Heart right ventricle (tissue), 16 donors: ENCODE results near the gene NFATC1. TPM values are rescaled to one million over a fixed set of nuclear protein-coding genes. Genes with fewer than 3 reads are reported as not detected.

Source experiments
- ATAC-seq, 8 donors: fragments of 200-7000 bp; cut with Tn5 transposase; one replicate each; pipeline ENCODE4 v1.9.1; 2020; ENCODE audit warnings: mild to moderate bottlenecking in 8 of 8, moderate library complexity in 8 of 8, moderate number of reproducible peaks in 1 of 8
- DNase-seq, 2 donors: peaks; one replicate each; pipeline ENCODE4 v3.0.0-alpha.2; 2020
- H3K27ac ChIP-seq, 10 donors: fragments of 200-600 bp; sonication (generic) in 2 of 10; one replicate each; pipeline versions ENCODE4 v1.5.0 to v1.8.0; 2020 to 2022; ENCODE audit warnings: mild to moderate bottlenecking in 3 of 10
- H3K27me3 ChIP-seq, 7 donors: fragments of 200-600 bp; one replicate each; pipeline ENCODE4 v1.8.0; 2021 to 2022; ENCODE audit warnings: mild to moderate bottlenecking in 2 of 7
- H3K36me3 ChIP-seq, 9 donors: fragments of 200-600 bp; sonication (generic) in 1 of 9; one replicate each; pipeline versions ENCODE4 v1.5.0 to v1.8.0; 2020 to 2022; ENCODE audit warnings: mild to moderate bottlenecking in 2 of 9
- H3K4me1 ChIP-seq, 9 donors: fragments of 200-600 bp; sonication (generic) in 1 of 9; one replicate each; pipeline versions ENCODE4 v1.5.0 to v1.8.0; 2020 to 2022; ENCODE audit warnings: mild to moderate bottlenecking in 4 of 9
- H3K4me3 ChIP-seq, 10 donors: fragments of 200-600 bp; sonication (generic) in 2 of 10; one replicate each; pipeline versions ENCODE4 v1.5.0 to v1.8.0; 2020 to 2022; ENCODE audit warnings: mild to moderate bottlenecking in 7 of 10, moderate library complexity in 2 of 10
- H3K9me3 ChIP-seq, 11 donors: fragments of 200-600 bp in 10 of 11; sonication (generic) in 2 of 11; one replicate each; pipeline versions ENCODE4 v1.5.0 to v1.8.0; 2013 to 2022; ENCODE audit warnings: mild to moderate bottlenecking in 2 of 11, control low read depth in 1 of 11, moderate library complexity in 1 of 11
- WGBS, 2 donors: extraction: QIAGEN DNeasy Blood & Tissue Kit; methylation state at CpG; one replicate each; pipeline ENCODE4 v1.1.7; 2013; ENCODE audit warnings: inconsistent platforms in 1 of 2; 5-methylcytosine and 5-hydroxymethylcytosine counted together
- intact Hi-C, 10 donors: fragments of 100-400 bp; cut with DNase I; formaldehyde crosslinking; loops; one replicate each; pipeline versions ENCODE4 v1.11.1 to v1.14.2; 2022
- polyA plus RNA-seq, 2 donors: library from polyadenylated mRNA; stranded (reverse); fragments of 200-250 nt; gene quantifications; one replicate each; pipeline ENCODE4 v1.2.3, GENCODE V29; 2013
- total RNA-seq, 10 donors: library from RNA; stranded (reverse); fragmentation: NEBNext Ultra II Directional in 3 of 10; extraction: Animal tissue kit (Norgen Biotek cat#: 25700) in 3 of 10; gene quantifications; one replicate each; pipeline versions ENCODE4 v1.2.1 to v1.2.4, GENCODE V29; 2021 to 2023
- TF ChIP-seq, protein P1 (sequence below), 9 donors: fragments of 200-600 bp; sonication (generic) in 2 of 9; IDR thresholded peaks; one replicate each; pipeline versions ENCODE4 v1.5.0 to v1.8.0; 2021 to 2022; ENCODE audit warnings: antibody characterized with exemption in 9 of 9, mild to moderate bottlenecking in 5 of 9, moderate library complexity in 1 of 9
- donor health status: Arrhythmogenic right ventricular cardiomyopathy.
- donor health status: ischemic (EF 13 %, LVEDD 7.1; RV severe dilation, severe dysfunction).
- donor health status: healthy with polysubstance abuse.
- donor health status: DM: no; HTN: yes; CAD: no.
- donor health status: DM: no; HTN: no; CAD: no.
- donor health status: ischemic (EF 25% LVEDD 6.9; RV normal size, moderate dysfunction).
- donor health status: ischemic (EF 25% LVEDD 5.7; RV mildly dilated, moderate dysfunction).
- donor health status: healthy.
- donor health status: DM: yes; HTN: yes; CAD: no.
- donor health status: Ischemic cardiomyopathy.
- donor health status: ischemic (EF 35%, LVEDD 5.7; RV mildly dilated, moderate dysfunction).
- donor health status: nonischemic (EF 11% LVEDD 7.7; RV severe dilation, severe dysfunction).
- donor health status: DM: yes; HTN: yes; CAD: no.
- donor health status: PGD.
- donor health status: ischemic (EF 29% LVEDD 5.4; RV normal size, mild dysfunction).
- donor health status: nonischemic (EF 23%, LVEDD 6.1; RV moderate dilation, normal function).

NFATC1 gene
- total and polyA plus RNA-seq, 12 donors, result 6.3 to 23.8 (median 18.6) TPM

DNA sequence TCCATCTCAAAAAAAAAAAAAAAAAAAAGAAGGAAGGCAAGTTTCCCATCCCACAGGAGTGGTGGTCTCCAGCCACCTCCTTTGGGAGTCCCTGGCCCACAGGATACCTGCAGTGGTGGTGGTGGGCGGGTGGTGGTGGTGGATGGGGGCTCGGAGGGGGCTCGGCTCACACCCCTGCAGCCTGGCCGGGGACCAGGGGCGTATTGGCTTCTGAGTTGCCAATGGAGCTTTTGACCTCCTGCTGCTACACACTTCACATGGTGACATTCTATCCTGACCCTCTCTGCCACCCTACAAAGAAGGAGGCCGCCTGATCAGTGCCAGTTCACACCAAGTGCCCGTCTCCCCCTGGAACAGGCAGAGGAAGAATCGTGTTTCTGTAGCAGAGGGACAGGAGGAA, 119.6 kb downstream of the NFATC1 start:
- Histone ChIP-seq H3K9me3 (no peaks in the 10 kb centered on the region), H3K27ac (no peak overlapping the region), H3K36me3 (peaks cover 0 to 23% (median 0%) of the 10 kb centered on the region in 9 donors), H3K27me3 (no peaks in the 10 kb centered on the region), H3K4me3 (no peak overlapping the region), H3K4me1 (peaks cover 0 to 17% (median 6%) of the 10 kb centered on the region in 9 donors)
- intact Hi-C loops, result no loop called here
- no peak for DNase-seq
- 84 to 85% methylated on average over 8 of the region's 8 CpGs for WGBS, 2 donors
- TF ChIP-seq, protein P1, sequence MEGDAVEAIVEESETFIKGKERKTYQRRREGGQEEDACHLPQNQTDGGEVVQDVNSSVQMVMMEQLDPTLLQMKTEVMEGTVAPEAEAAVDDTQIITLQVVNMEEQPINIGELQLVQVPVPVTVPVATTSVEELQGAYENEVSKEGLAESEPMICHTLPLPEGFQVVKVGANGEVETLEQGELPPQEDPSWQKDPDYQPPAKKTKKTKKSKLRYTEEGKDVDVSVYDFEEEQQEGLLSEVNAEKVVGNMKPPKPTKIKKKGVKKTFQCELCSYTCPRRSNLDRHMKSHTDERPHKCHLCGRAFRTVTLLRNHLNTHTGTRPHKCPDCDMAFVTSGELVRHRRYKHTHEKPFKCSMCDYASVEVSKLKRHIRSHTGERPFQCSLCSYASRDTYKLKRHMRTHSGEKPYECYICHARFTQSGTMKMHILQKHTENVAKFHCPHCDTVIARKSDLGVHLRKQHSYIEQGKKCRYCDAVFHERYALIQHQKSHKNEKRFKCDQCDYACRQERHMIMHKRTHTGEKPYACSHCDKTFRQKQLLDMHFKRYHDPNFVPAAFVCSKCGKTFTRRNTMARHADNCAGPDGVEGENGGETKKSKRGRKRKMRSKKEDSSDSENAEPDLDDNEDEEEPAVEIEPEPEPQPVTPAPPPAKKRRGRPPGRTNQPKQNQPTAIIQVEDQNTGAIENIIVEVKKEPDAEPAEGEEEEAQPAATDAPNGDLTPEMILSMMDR (IDR thresholded peaks at IDR 0.05), result no peak
- no peak for ATAC-seq

DNA sequence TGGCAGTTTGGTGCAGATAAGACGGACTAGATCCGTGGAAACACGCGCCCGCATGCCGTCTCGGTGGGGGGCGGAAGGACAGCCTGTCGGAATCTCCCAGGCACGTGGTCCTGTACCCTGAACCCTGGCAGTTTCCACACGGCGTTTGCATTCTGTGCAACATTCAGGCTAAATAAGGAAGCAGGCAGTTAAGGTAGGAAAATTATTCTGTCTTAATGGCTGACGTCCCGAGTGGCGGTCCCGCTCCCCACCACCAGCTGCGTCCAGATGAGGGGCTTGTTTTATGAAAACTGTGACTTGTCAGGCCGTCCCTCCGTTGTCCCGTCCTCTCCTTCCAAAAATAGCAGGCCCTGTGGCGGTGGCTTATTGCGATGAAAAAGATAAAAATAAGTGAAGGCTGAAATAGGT, 120.2 kb downstream of the NFATC1 start:
- Histone ChIP-seq H3K27me3 (no peaks in the 10 kb centered on the region), H3K4me3 (no peak overlapping the region), H3K4me1 (peaks cover 0 to 17% (median 6%) of the 10 kb centered on the region in 9 donors), H3K9me3 (no peaks in the 10 kb centered on the region), H3K36me3 (peaks cover 0 to 22% (median 0%) of the 10 kb centered on the region in 9 donors), H3K27ac (no peak overlapping the region)
- peak in 1 of 2 donors; percentile 2 for DNase-seq
- no peak for ATAC-seq
- TF ChIP-seq, protein P1 (IDR thresholded peaks at IDR 0.05), result no peak
- 63 to 72% methylated on average over 22 of the region's 22 CpGs for WGBS, 2 donors
- intact Hi-C loops, result no loop called here

DNA sequence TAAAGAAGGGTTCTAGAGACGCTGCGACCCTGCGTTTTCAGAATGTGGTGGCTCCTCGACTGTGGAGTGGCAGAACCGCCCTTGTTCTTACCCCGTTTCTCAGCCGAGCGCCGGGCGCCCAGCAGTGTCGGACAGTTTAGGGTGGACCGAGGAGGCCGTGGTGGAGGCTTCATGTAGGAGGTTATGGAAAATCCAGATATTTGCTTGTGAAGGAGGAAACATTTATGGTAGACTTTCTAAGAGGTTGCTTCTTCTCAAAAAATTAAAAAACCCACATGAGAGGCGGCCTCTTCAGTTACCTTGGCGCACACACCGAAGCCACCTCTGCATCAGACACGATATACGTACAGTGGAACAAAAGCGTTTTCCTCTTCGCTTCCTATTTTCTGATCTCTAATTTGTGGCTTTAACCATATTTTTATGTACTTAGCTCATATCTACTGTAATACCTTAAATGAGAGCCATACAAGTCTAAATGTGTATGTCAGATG, 120.8 kb downstream of the NFATC1 start:
- TF ChIP-seq, protein P1 (IDR thresholded peaks at IDR 0.05), result no peak
- no peak overlapping the region for H3K4me3 ChIP-seq
- H3K36me3 ChIP-seq, result peaks cover 0 to 19% (median 0%) of the 10 kb centered on the region in 9 donors
- no peak overlapping the region for H3K27ac ChIP-seq
- intact Hi-C loops, result no loop called here
- H3K27me3 ChIP-seq, result no peaks in the 10 kb centered on the region
- peaks cover 0 to 17% (median 6%) of the 10 kb centered on the region in 9 donors for H3K4me1 ChIP-seq
- ATAC-seq (no peak), DNase-seq (no peak)
- H3K9me3 ChIP-seq, result no peaks in the 10 kb centered on the region
- 95 to 98% methylated on average over 20 of the region's 20 CpGs for WGBS, 2 donors

DNA sequence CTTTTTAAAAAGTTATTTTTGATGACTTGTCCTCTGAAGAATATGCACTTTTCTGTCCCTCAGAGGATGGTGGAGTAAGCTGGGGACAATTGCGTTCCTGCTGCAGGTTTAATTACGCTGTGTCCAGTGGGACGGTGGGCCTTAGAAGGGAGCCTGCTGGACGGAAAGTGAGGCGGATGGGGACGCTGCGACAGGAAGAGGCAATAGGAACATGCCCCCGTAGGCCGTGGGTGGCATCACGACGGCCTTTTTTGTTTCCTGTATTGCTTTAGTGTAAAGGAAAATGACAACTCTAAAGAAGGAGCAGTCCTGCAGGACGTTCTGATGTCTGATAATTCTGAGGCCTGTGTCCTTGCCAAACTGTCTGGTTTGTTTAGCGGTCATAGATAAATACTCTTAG, 121.6 kb downstream of the NFATC1 start:
- Histone ChIP-seq H3K27me3 (no peaks in the 10 kb centered on the region), H3K4me1 (peaks cover 0 to 17% (median 6%) of the 10 kb centered on the region in 9 donors), H3K36me3 (peaks cover 0 to 15% (median 0%) of the 10 kb centered on the region in 9 donors), H3K9me3 (no peaks in the 10 kb centered on the region), H3K4me3 (no peak overlapping the region), H3K27ac (peak overlapping the region in 1 of 10 donors; percentile 36)
- TF ChIP-seq, protein P1 (IDR thresholded peaks at IDR 0.05), result no peak
- ATAC-seq, result no peak
- no peak for DNase-seq
- intact Hi-C loops, result no loop called here
- WGBS, 2 donors, result 54 to 72% methylated on average over 13 of the region's 13 CpGs
